Measurements from ENCODE around the gene GALNT18. TPM values are rescaled to one million over a fixed set of nuclear protein-coding genes. Genes with fewer than 3 reads are reported as not detected.

GALNT18 gene
- total RNA-seq, 1 donor: 4.7 TPM

DNA sequence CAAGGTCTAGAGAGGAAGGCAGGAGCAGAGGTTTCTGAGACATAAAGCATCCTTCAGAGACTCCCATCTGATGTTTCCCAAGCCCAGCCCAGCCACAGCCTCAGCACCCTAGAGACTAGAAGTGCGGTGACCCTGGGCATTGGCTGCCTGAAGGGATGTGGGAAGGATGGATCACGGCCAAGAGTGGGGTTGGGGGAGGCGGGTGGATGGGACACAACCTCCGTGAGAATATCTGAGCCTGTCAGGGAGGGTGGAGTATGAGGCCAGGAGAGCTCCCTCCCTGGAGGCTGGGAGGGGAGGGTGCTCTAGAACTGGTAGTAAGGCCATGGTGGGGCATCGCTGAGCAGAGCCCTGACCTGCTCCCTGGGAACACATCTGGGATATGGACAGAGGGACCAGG is 340.2 kb downstream of the GALNT18 start:
- H2AFZ ChIP-seq (ENCODE audit: low read length): no peak overlapping the region
- H3K36me3 ChIP-seq (ENCODE audit: insufficient read depth, low read length): no peaks in the 10 kb centered on the region
- no peaks in the 10 kb centered on the region for H3K9me3 ChIP-seq (ENCODE audit: low read depth, low read length)
- peaks cover 2% of the 10 kb centered on the region for H3K27me3 ChIP-seq (ENCODE audit: insufficient read depth, low read length)
- H3K27ac ChIP-seq (ENCODE audit: low read depth, low read length): no peak overlapping the region
- no peaks in the 10 kb centered on the region for H3K4me1 ChIP-seq (ENCODE audit: insufficient read depth, low read length)
- DNase-seq (ENCODE audit: insufficient read length, low spot score, missing footprints): no peak
- H3K4me3 ChIP-seq (ENCODE audit: insufficient read depth, low read length): no peak overlapping the region
- H3K4me2 ChIP-seq (ENCODE audit: insufficient read depth, low read length): no peak overlapping the region
- no peaks in the 10 kb centered on the region for H3K79me2 ChIP-seq (ENCODE audit: insufficient read depth, low read length)
- TF ChIP-seq, protein P1, sequence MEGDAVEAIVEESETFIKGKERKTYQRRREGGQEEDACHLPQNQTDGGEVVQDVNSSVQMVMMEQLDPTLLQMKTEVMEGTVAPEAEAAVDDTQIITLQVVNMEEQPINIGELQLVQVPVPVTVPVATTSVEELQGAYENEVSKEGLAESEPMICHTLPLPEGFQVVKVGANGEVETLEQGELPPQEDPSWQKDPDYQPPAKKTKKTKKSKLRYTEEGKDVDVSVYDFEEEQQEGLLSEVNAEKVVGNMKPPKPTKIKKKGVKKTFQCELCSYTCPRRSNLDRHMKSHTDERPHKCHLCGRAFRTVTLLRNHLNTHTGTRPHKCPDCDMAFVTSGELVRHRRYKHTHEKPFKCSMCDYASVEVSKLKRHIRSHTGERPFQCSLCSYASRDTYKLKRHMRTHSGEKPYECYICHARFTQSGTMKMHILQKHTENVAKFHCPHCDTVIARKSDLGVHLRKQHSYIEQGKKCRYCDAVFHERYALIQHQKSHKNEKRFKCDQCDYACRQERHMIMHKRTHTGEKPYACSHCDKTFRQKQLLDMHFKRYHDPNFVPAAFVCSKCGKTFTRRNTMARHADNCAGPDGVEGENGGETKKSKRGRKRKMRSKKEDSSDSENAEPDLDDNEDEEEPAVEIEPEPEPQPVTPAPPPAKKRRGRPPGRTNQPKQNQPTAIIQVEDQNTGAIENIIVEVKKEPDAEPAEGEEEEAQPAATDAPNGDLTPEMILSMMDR (IDR thresholded peaks at IDR 0.05; ENCODE audit: extremely low read depth, low read depth, low read length): no peak
- no peaks in the 10 kb centered on the region for H4K20me1 ChIP-seq (ENCODE audit: insufficient read depth, low read length)

DNA sequence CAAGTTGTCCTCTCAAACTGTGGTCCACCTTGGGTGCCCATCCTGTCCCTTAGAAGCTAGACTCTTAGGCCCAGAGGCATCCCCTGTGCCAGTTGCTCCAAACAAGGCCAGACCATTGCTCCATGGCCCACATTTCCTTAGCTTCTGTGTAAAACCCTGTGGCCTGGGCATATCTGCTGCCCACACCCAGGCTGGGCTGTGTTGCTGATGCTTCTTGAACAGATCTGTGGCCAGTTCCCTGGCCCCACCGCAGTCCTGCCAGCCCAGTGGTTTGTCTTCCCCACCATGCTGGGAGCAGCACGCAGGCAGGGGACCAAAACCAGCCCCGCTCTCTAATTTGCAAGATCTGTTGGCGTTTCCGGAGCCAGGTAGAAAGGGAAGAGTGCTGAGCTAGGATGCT is 341.0 kb downstream of the GALNT18 start:
- TF ChIP-seq, protein P1 (IDR thresholded peaks at IDR 0.05; ENCODE audit: extremely low read depth, low read depth, low read length): no peak
- no peak overlapping the region for H2AFZ ChIP-seq (ENCODE audit: low read length)

DNA sequence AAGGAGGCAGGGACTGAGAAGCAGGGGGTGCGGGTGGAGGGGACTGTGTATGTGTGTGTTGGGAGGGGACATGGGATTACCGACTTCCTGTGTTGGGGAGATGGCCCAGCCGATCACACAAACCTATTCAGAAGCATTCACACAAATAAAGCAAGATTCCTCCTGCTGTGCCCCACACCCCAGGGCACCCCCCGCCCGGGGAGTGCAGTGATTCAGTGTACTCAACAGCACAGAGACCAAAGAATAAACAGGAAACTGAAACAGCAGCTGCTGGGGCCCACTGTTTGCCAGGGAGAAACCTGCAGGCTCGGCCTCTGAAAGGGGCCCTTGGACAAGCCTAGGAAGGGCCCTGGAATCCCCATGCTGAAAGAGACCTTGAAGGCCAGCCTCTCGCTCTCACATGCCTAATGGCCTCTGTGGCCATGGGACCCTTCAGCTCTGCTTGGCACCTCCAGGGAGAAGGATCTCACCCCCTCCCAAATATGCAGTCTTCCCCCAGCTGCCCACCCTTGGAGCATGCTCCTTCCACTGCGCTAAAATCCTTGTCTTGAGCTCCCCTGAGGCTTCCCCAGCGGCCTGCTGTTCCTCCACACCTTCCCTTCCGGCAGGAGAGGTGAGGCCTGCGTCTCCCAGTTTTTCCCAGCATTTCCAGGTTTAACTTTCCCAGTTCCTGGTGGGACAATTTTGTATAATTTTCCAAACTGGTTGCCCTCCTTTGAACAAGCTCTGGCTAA is 341.7 kb downstream of the GALNT18 start:
- Histone ChIP-seq H3K4me2 (ENCODE audit: insufficient read depth, low read length) (no peak overlapping the region), H3K4me3 (ENCODE audit: insufficient read depth, low read length) (no peak overlapping the region), H3K36me3 (ENCODE audit: insufficient read depth, low read length) (no peaks in the 10 kb centered on the region), H3K4me1 (ENCODE audit: insufficient read depth, low read length) (no peaks in the 10 kb centered on the region), H3K27me3 (ENCODE audit: insufficient read depth, low read length) (no peaks in the 10 kb centered on the region), H2AFZ (ENCODE audit: low read length) (no peak overlapping the region), H3K9me3 (ENCODE audit: low read depth, low read length) (no peaks in the 10 kb centered on the region), H3K27ac (ENCODE audit: low read depth, low read length) (no peak overlapping the region), H4K20me1 (ENCODE audit: insufficient read depth, low read length) (no peaks in the 10 kb centered on the region), H3K79me2 (ENCODE audit: insufficient read depth, low read length) (no peaks in the 10 kb centered on the region)
- no peak for DNase-seq (ENCODE audit: insufficient read length, low spot score, missing footprints)
- TF ChIP-seq, protein P1 (IDR thresholded peaks at IDR 0.05; ENCODE audit: extremely low read depth, low read depth, low read length): no peak

More for the DNA sequence above, 341.0 kb downstream of the GALNT18 start:
- H3K27me3 ChIP-seq (ENCODE audit: insufficient read depth, low read length): no peaks in the 10 kb centered on the region
- no peaks in the 10 kb centered on the region for H3K4me1 ChIP-seq (ENCODE audit: insufficient read depth, low read length)
- no peak for DNase-seq (ENCODE audit: insufficient read length, low spot score, missing footprints)
- H3K4me2 ChIP-seq (ENCODE audit: insufficient read depth, low read length): no peak overlapping the region
- no peaks in the 10 kb centered on the region for H3K79me2 ChIP-seq (ENCODE audit: insufficient read depth, low read length)
- no peak overlapping the region for H3K4me3 ChIP-seq (ENCODE audit: insufficient read depth, low read length)
- no peaks in the 10 kb centered on the region for H3K9me3 ChIP-seq (ENCODE audit: low read depth, low read length)
- H3K27ac ChIP-seq (ENCODE audit: low read depth, low read length): no peak overlapping the region
- H3K36me3 ChIP-seq (ENCODE audit: insufficient read depth, low read length): no peaks in the 10 kb centered on the region
- no peaks in the 10 kb centered on the region for H4K20me1 ChIP-seq (ENCODE audit: insufficient read depth, low read length)

DNA sequence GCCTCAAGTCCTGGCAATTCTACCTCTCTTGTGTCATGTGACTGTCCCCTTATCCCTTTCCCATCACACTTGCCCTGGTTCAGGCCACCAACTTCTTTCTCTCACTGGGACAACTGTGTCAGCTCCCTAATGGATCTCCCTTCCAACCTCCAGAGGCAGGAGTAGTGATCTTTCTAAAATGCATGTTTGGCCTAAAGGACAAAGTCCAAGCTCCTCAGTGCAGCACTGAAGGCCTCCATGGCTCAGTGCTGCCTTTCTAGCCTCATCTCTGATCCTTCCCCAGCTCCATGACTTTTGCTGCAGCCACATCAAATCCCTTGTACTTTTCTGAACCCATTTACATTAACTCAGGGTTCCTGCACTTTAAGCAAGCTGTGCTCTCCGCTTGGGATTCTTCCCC is 349.6 kb downstream of the GALNT18 start:
- Histone ChIP-seq H3K27ac (ENCODE audit: low read depth, low read length) (no peak overlapping the region), H3K27me3 (ENCODE audit: insufficient read depth, low read length) (no peaks in the 10 kb centered on the region), H3K9me3 (ENCODE audit: low read depth, low read length) (no peaks in the 10 kb centered on the region), H3K4me1 (ENCODE audit: insufficient read depth, low read length) (no peaks in the 10 kb centered on the region), H3K4me2 (ENCODE audit: insufficient read depth, low read length) (no peak overlapping the region), H2AFZ (ENCODE audit: low read length) (no peak overlapping the region), H3K4me3 (ENCODE audit: insufficient read depth, low read length) (no peak overlapping the region), H3K79me2 (ENCODE audit: insufficient read depth, low read length) (no peaks in the 10 kb centered on the region), H3K36me3 (ENCODE audit: insufficient read depth, low read length) (no peaks in the 10 kb centered on the region), H4K20me1 (ENCODE audit: insufficient read depth, low read length) (no peaks in the 10 kb centered on the region)
- TF ChIP-seq, protein P1 (IDR thresholded peaks at IDR 0.05; ENCODE audit: extremely low read depth, low read depth, low read length): no peak
- no peak for DNase-seq (ENCODE audit: insufficient read length, low spot score, missing footprints)

Data from osteoblast (primary cell).